HG02623 (cell line): ENCODE results near the gene RFX4.

Experiments
- ATAC-seq: cut with Tn5 transposase; IDR thresholded peaks from one replicate; pipeline ENCODE4 v1.9.1; 2021; ENCODE audit warnings: moderate library complexity; ENCODE audit not compliant: unreplicated experiment

The RFX4 gene

DNA sequence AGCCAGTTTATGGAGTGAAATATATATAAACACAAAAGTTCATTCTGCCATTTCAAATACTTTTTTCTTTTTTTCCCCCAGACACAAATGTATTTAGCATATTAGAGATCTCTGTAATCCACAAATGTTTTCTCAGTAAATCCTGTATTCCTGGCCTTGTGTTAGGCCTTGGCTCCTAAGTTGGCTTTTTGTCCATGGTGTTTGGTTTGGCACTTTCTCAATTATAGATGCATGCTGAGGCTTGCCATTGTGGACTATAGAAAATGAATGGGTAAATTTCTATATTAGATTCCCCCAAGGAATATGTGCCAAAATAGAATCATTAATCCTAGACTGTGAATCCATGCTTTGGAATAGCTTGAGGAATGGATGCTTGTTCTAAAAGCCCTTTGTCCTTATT lies 208.7 kb downstream of the RFX4 start:
- ATAC-seq = no peak

DNA sequence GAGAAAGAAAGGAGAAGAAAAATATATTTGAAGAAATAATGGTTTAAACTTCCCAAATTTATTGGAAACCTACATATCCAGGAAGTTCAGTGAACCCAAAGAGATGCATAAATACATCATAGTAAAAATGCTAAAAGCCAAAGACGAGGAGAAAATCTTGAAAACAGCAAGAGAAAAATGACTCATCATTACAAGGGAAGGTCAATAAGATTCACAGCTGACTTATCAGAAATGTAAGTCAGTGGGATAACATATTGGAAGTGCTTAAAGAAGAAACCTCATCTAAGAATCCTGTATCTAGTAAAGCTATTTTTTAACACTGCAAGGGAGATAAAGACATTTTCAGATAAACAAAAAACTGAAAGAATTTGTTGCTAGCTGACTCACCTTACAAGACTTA lies 211.6 kb downstream of the RFX4 start:
- ATAC-seq = no peak

DNA sequence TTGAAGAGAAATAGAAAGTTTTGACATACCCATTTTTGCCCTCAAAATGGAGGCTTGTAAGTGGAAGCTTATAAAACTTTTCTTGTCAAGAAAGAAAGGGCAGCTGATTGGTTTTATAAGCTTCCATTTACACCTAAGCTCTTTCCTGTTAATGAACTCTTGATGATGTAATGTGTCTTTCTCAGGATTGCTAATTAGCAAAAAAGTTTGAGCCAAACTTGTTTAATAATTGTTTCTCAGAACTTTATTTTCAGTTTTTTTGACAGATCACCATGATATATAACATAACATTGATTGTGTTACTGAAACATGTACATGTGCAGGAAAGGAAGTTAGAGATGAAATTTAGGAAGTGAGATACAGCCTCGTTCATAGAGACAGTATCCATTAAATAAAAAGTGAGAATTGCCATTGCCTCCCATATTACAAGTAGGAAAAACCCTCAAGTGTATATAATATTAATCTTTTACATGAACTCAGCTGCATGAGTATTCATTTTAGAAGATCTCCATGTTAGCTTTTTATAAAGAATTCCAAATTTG lies 218.4 kb downstream of the RFX4 start:
- ATAC-seq = no peak

DNA sequence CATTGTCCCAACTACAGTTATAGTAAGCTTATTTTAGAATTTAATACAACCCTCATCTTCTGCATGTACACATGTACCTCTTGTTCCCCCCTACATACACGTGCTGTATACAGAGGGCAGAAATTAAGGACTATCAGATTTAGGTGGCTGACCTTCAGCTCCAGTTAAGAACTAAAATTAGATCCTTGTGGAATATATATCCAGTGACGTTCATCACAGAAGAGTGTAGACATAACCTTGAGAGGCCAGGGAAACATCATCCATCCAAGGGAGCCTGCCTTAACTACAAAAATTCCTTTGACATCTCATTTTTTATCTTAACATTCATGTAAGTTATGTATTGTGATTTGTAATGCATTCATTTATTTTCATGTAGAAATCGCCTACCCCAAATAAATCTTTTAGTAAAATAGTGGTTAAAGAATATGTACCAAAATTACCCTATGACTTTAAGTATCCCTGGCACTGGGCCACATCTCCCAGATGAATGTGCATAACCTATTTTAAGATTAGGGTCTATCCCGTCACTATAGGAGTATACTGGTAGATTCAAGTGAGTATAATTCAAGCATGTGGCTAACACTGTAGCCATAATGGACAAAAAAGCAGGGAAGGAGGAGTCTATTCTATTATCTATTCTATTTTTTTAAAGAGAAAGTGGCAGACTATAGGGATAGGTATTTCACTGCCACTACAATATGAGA lies 219.2 kb downstream of the RFX4 start:
- no peak for ATAC-seq

DNA sequence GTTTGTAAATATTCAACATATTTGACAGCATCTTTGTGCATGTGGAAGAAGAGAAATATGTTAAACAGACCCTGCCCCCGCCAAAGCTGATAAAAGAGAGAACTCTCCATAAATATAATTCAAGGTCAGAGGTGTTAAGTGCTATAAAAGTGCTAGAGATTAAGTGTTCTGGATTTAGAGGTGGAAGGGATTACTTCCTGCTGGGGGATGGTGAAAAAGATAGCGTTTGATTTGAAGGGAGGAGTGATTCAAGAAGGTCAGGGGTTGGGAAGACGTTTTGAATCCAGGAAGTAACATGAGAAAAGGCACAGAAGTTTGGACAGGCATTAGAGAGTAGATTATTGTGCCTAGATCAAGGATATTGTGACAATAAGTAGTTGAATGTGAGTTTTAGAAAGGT lies 221.9 kb downstream of the RFX4 start:
- ATAC-seq = no peak
